Measurements from ENCODE around the gene TRMT5. TPM values are rescaled to one million over a fixed set of nuclear protein-coding genes. Genes with fewer than 3 reads are reported as not detected.

TRMT5 gene
- total and polyA plus RNA-seq, 10 of the 15 experiments (the other 5 are each of a cell fraction or from before 2014, with no cell fraction given) = 6.6 to 13.1 (median 9.4) TPM

DNA sequence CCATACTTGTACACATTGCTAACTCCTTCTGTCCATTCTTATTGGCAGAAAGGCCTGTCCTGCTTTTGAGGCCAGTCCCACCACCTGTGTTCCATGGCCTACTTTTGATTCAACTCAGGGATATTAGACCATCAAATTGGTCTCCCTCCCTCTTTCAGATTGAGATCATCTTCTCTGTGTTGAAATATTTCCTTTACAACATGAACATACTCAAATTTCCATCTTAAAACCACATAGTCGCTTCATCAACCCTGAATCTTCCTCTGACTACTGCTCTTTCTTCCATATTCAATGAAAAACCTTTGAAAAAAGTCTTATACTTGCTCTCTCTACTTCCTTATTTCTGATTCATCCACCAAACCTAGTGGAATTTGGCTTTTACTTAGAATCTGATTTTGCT, 34.9 kb downstream of the TRMT5 start (continued):
- TF ChIP-seq, protein P1, sequence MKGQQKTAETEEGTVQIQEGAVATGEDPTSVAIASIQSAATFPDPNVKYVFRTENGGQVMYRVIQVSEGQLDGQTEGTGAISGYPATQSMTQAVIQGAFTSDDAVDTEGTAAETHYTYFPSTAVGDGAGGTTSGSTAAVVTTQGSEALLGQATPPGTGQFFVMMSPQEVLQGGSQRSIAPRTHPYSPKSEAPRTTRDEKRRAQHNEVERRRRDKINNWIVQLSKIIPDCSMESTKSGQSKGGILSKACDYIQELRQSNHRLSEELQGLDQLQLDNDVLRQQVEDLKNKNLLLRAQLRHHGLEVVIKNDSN (IDR thresholded peaks at IDR 0.05; ENCODE audit: borderline replicate concordance, extremely low read length, insufficient read depth, low read depth, low read length) = no peak
- TF ChIP-seq NRF1 (conservative IDR thresholded peaks at IDR 0.05; ENCODE audit: low read depth, low read length) = no peak
- no peak for TF ChIP-seq SMAD1 (IDR thresholded peaks at IDR 0.05; ENCODE audit: low read depth, partially characterized antibody)
- no peak for TF ChIP-seq LARP7 (IDR thresholded peaks at IDR 0.05)
- no peak for TF ChIP-seq RBBP5 (conservative IDR thresholded peaks at IDR 0.05)
- no peak for TF ChIP-seq IKZF2 (IDR thresholded peaks at IDR 0.05)

DNA sequence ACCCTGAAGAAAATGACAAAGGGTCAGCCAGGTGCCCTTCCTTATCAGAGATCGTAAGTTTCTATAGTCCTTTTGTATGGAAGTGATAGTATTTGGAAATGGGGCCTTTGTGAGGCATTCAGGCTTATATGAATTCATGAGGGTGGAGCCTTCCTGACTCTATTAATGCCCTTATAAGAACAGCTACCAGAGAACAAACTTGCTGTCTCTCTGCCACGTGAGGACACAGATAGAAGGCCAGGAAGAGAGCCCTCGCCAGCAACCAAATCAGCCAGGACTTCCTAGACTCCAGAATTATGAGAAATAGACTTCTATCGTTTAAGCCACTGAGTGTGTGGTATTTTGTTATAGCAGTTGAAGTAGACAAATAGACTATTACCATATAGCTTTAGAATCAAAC, 36.7 kb downstream of the TRMT5 start:
- H2AFZ ChIP-seq (ENCODE audit: control insufficient read depth, low read depth, low read length) = no peak overlapping the region
- DNase-seq (ENCODE audit: low read depth, low spot score) (no peak), ATAC-seq (no peak), FAIRE-seq (no peak)
- ChIA-PET SMC1A (ENCODE audit: uncharacterized antibody, unreplicated experiment) (interaction anchor here (1.6 kb wide), 1 partner anchor 13 kb away, joined by 4 read pairs; no protein-coding TSS in a partner anchor), CTCF (no interaction called here), POLR2A (no interaction called here), RAD21 (ENCODE audit: unreplicated experiment) (no interaction called here)
- no peak overlapping the region for H3K4me3 ChIP-seq
- H3K4me1 ChIP-seq (ENCODE audit: control insufficient read depth, insufficient read depth, low read length) = no peaks in the 10 kb centered on the region
- H3K27ac ChIP-seq (ENCODE audit: control insufficient read depth, insufficient read depth) = no peak overlapping the region
- no peaks in the 10 kb centered on the region for H3K79me2 ChIP-seq (ENCODE audit: control insufficient read depth, insufficient read depth, low read length)
- no peaks in the 10 kb centered on the region for H3K9me3 ChIP-seq (replicated peaks; ENCODE audit: control insufficient read depth, insufficient read depth, low read length)
- TF ChIP-seq BRCA1 (IDR thresholded peaks at IDR 0.05; ENCODE audit: low read depth, low read length) (no peak), NRF1 (conservative IDR thresholded peaks at IDR 0.05; ENCODE audit: low read depth, low read length) (no peak), MYC (IDR thresholded peaks at IDR 0.05; ENCODE audit: insufficient read depth, insufficient read length, insufficient replicate concordance, low read length, severe bottlenecking) (no peak), POLR2A (IDR thresholded peaks at IDR 0.05; ENCODE audit: low read depth, low read length) (no peak), RB1 (IDR thresholded peaks at IDR 0.05; ENCODE audit: borderline replicate concordance) (no peak), POU2F2 (IDR thresholded peaks at IDR 0.05; ENCODE audit: borderline replicate concordance, low read depth, low read length) (no peak), SUZ12 (IDR thresholded peaks at IDR 0.05; ENCODE audit: unreplicated experiment) (no peak), JUNB (IDR thresholded peaks at IDR 0.05) (no peak), SIN3A (IDR thresholded peaks at IDR 0.05; ENCODE audit: low read depth, low read length) (no peak), HDGF (IDR thresholded peaks at IDR 0.05) (no peak), SPI1 (IDR thresholded peaks at IDR 0.05; ENCODE audit: borderline replicate concordance, insufficient read depth, low read depth, low read length) (no peak)
- TF ChIP-seq, protein P2, sequence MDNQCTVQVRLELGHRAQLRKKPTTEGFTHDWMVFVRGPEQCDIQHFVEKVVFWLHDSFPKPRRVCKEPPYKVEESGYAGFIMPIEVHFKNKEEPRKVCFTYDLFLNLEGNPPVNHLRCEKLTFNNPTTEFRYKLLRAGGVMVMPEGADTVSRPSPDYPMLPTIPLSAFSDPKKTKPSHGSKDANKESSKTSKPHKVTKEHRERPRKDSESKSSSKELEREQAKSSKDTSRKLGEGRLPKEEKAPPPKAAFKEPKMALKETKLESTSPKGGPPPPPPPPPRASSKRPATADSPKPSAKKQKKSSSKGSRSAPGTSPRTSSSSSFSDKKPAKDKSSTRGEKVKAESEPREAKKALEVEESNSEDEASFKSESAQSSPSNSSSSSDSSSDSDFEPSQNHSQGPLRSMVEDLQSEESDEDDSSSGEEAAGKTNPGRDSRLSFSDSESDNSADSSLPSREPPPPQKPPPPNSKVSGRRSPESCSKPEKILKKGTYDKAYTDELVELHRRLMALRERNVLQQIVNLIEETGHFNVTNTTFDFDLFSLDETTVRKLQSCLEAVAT (IDR thresholded peaks at IDR 0.05) = no peak
- TF ChIP-seq, protein P3, sequence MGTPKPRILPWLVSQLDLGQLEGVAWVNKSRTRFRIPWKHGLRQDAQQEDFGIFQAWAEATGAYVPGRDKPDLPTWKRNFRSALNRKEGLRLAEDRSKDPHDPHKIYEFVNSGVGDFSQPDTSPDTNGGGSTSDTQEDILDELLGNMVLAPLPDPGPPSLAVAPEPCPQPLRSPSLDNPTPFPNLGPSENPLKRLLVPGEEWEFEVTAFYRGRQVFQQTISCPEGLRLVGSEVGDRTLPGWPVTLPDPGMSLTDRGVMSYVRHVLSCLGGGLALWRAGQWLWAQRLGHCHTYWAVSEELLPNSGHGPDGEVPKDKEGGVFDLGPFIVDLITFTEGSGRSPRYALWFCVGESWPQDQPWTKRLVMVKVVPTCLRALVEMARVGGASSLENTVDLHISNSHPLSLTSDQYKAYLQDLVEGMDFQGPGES (IDR thresholded peaks at IDR 0.05) = no peak
- H3K27me3 ChIP-seq (replicated peaks in 1 of 2; ENCODE audit: control insufficient read depth in 2 of 2, insufficient read depth in 2 of 2, low read length in 1 of 2) = no peaks in the 10 kb centered on the region
- no peaks in the 10 kb centered on the region for H3K36me3 ChIP-seq (ENCODE audit: control insufficient read depth in 2 of 2, insufficient read depth in 2 of 2, low read length in 1 of 2)
- intact Hi-C loops (cut with micrococcal nuclease; ENCODE audit: unreplicated experiment) (no loop called here), in situ Hi-C loops (cut with MboI) (no loop called here)
- BruUV-seq (replicated peaks) = no TSS peak
- 93% methylated on average over 4 of the region's 4 CpGs for WGBS (ENCODE audit: insufficient coverage, insufficient replicate concordance, low lambda C conversion rate, missing lambda C conversion rate)
- no peaks in the 10 kb centered on the region for H4K20me1 ChIP-seq (ENCODE audit: control insufficient read depth, insufficient read depth)
- H3K9ac ChIP-seq (ENCODE audit: control insufficient read depth, insufficient read depth, low read length) = no peak overlapping the region
- no peak overlapping the region for H3K4me2 ChIP-seq (ENCODE audit: control insufficient read depth, insufficient read depth)

Data from GM12878 (cell line).